Stimulated activated memory B cell treated with anti-CD40 and anti-IgM and Interleukin-4, amounts not matched to agents 10 μg/mL and 1 μg/mL and 100 μg/mL, for 72 hours (primary cell): ENCODE data around the gene NECTIN1.

Source experiments
- ATAC-seq: fragments of 150-1000 bp; cut with Tn5 transposase; 2 replicates; pipeline ENCODE4 v1.10.0; 2021
- H3K27ac Mint-ChIP-seq: one replicate; pipeline ENCODE4 v1.8.0; 2022; ENCODE audit warnings: mild to moderate bottlenecking, mixed read lengths
- H3K27me3 Mint-ChIP-seq: one replicate; pipeline ENCODE4 v1.8.0; 2022; ENCODE audit warnings: mixed read lengths
- H3K36me3 Mint-ChIP-seq: one replicate; pipeline ENCODE4 v1.8.0; 2022; ENCODE audit warnings: mixed read lengths
- H3K4me1 Mint-ChIP-seq: one replicate; pipeline ENCODE4 v1.8.0; 2022; ENCODE audit warnings: mixed read lengths
- H3K4me3 Mint-ChIP-seq: one replicate; pipeline ENCODE4 v1.8.0; 2022; ENCODE audit warnings: mild to moderate bottlenecking, moderate library complexity, mixed read lengths
- H3K9me3 Mint-ChIP-seq: one replicate; pipeline ENCODE4 v1.8.0; 2022; ENCODE audit warnings: mixed read lengths

The NECTIN1 gene

GRCh38 chr11:119728651-119729580, at the start of gene NECTIN1:
NECTIN1 (minus strand) TSS chr11:119729200; CDS start chr11:119728553, 647 bp downstream.
- Mint-ChIP-seq H3K36me3 (no peaks in the 10 kb centered on the region), H3K4me3 (peak within 1 kb of the TSS; percentile 87), H3K27ac (peak within 1 kb of the TSS; percentile 43), H3K9me3 (no peaks in the 10 kb centered on the region), H3K27me3 (peaks cover 46% of the 10 kb centered on the region), H3K4me1 (peaks cover 39% of the 10 kb centered on the region)
- ATAC-seq, result peak; percentile 94

- Mint-ChIP-seq H3K9me3 (no peaks in the 10 kb centered on the region), H3K27me3 (peaks cover 50% of the 10 kb centered on the region), H3K36me3 (no peaks in the 10 kb centered on the region), H3K27ac (no peak overlapping the region), H3K4me1 (no peaks in the 10 kb centered on the region), H3K4me3 (no peak overlapping the region)
- no peak for ATAC-seq
Measured at GRCh38 chr11:119778391-119779194, 49.6 kb upstream of the NECTIN1 start.

- no peak overlapping the region for H3K27ac Mint-ChIP-seq
Measured at GRCh38 chr11:119777940-119778339, 48.9 kb upstream of the NECTIN1 start.

GRCh38 chr11:119776651-119777050, 47.7 kb upstream of the NECTIN1 start:
- peaks cover 49% of the 10 kb centered on the region for H3K27me3 Mint-ChIP-seq
- H3K27ac Mint-ChIP-seq, result no peak overlapping the region
- H3K36me3 Mint-ChIP-seq, result no peaks in the 10 kb centered on the region
- no peak overlapping the region for H3K4me3 Mint-ChIP-seq
- no peaks in the 10 kb centered on the region for H3K4me1 Mint-ChIP-seq
- ATAC-seq, result no peak
- H3K9me3 Mint-ChIP-seq, result no peaks in the 10 kb centered on the region

More at GRCh38 chr11:119777940-119778339, 48.9 kb upstream of the NECTIN1 start:
- peaks cover 50% of the 10 kb centered on the region for H3K27me3 Mint-ChIP-seq
- H3K36me3 Mint-ChIP-seq, result no peaks in the 10 kb centered on the region
- no peak overlapping the region for H3K4me3 Mint-ChIP-seq
- no peaks in the 10 kb centered on the region for H3K9me3 Mint-ChIP-seq
- ATAC-seq, result no peak
- no peaks in the 10 kb centered on the region for H3K4me1 Mint-ChIP-seq

GRCh38 chr11:119776031-119776636, 47.1 kb upstream of the NECTIN1 start:
- ATAC-seq, result no peak
- Mint-ChIP-seq H3K27ac (no peak overlapping the region), H3K36me3 (no peaks in the 10 kb centered on the region), H3K27me3 (peaks cover 50% of the 10 kb centered on the region), H3K4me1 (no peaks in the 10 kb centered on the region), H3K9me3 (peaks cover 3% of the 10 kb centered on the region), H3K4me3 (no peak overlapping the region)

GRCh38 chr11:119774172-119774763, 45.3 kb upstream of the NECTIN1 start:
- Mint-ChIP-seq H3K27me3 (peaks cover 51% of the 10 kb centered on the region), H3K4me3 (no peak overlapping the region), H3K27ac (no peak overlapping the region), H3K9me3 (peaks cover 3% of the 10 kb centered on the region), H3K36me3 (no peaks in the 10 kb centered on the region), H3K4me1 (no peaks in the 10 kb centered on the region)
- ATAC-seq, result no peak

GRCh38 chr11:119772641-119773415, 43.8 kb upstream of the NECTIN1 start:
- Mint-ChIP-seq H3K9me3 (peaks cover 5% of the 10 kb centered on the region), H3K4me3 (no peak overlapping the region), H3K27me3 (peaks cover 60% of the 10 kb centered on the region), H3K36me3 (no peaks in the 10 kb centered on the region), H3K4me1 (no peaks in the 10 kb centered on the region), H3K27ac (no peak overlapping the region)
- ATAC-seq, result no peak

- H3K9me3 Mint-ChIP-seq, result peaks cover 9% of the 10 kb centered on the region
- peaks cover 57% of the 10 kb centered on the region for H3K27me3 Mint-ChIP-seq
- no peaks in the 10 kb centered on the region for H3K4me1 Mint-ChIP-seq
- H3K27ac Mint-ChIP-seq, result no peak overlapping the region
- no peaks in the 10 kb centered on the region for H3K36me3 Mint-ChIP-seq
- ATAC-seq, result no peak
- no peak overlapping the region for H3K4me3 Mint-ChIP-seq
Measured at GRCh38 chr11:119772076-119772475, 43.1 kb upstream of the NECTIN1 start.

GRCh38 chr11:119771172-119771770, 42.3 kb upstream of the NECTIN1 start:
- Mint-ChIP-seq H3K4me3 (no peak overlapping the region), H3K9me3 (peaks cover 9% of the 10 kb centered on the region), H3K36me3 (no peaks in the 10 kb centered on the region), H3K27me3 (peaks cover 54% of the 10 kb centered on the region), H3K4me1 (no peaks in the 10 kb centered on the region), H3K27ac (no peak overlapping the region)
- ATAC-seq, result no peak

- Mint-ChIP-seq H3K27me3 (peaks cover 56% of the 10 kb centered on the region), H3K27ac (no peak overlapping the region), H3K4me3 (no peak overlapping the region), H3K4me1 (no peaks in the 10 kb centered on the region), H3K36me3 (no peaks in the 10 kb centered on the region), H3K9me3 (peaks cover 5% of the 10 kb centered on the region)
- ATAC-seq, result no peak
Measured at GRCh38 chr11:119765628-119766027, 36.6 kb upstream of the NECTIN1 start.

GRCh38 chr11:119764108-119764868, 35.3 kb upstream of the NECTIN1 start:
- H3K36me3 Mint-ChIP-seq, result no peaks in the 10 kb centered on the region
- H3K9me3 Mint-ChIP-seq, result peaks cover 5% of the 10 kb centered on the region
- H3K4me3 Mint-ChIP-seq, result no peak overlapping the region
- H3K4me1 Mint-ChIP-seq, result no peaks in the 10 kb centered on the region
- no peak overlapping the region for H3K27ac Mint-ChIP-seq
- ATAC-seq, result no peak
- peaks cover 46% of the 10 kb centered on the region for H3K27me3 Mint-ChIP-seq

GRCh38 chr11:119763071-119763728, 34.2 kb upstream of the NECTIN1 start:
- Mint-ChIP-seq H3K9me3 (peaks cover 5% of the 10 kb centered on the region), H3K27ac (no peak overlapping the region), H3K4me3 (no peak overlapping the region), H3K36me3 (no peaks in the 10 kb centered on the region), H3K4me1 (no peaks in the 10 kb centered on the region), H3K27me3 (peaks cover 41% of the 10 kb centered on the region)
- ATAC-seq, result no peak

- H3K27me3 Mint-ChIP-seq, result peaks cover 29% of the 10 kb centered on the region
- no peak overlapping the region for H3K4me3 Mint-ChIP-seq
- H3K36me3 Mint-ChIP-seq, result no peaks in the 10 kb centered on the region
- H3K27ac Mint-ChIP-seq, result no peak overlapping the region
- ATAC-seq, result no peak
- no peaks in the 10 kb centered on the region for H3K9me3 Mint-ChIP-seq
- no peaks in the 10 kb centered on the region for H3K4me1 Mint-ChIP-seq
Measured at GRCh38 chr11:119759747-119760412, 30.9 kb upstream of the NECTIN1 start.
